ENCODE measurements around the gene CMSS1. TPM values are rescaled to one million over a fixed set of nuclear protein-coding genes. Genes with fewer than 3 reads are reported as not detected.

The CMSS1 gene
- total RNA-seq, 1 experiment from 2014 or later: 64.1 TPM

DNA sequence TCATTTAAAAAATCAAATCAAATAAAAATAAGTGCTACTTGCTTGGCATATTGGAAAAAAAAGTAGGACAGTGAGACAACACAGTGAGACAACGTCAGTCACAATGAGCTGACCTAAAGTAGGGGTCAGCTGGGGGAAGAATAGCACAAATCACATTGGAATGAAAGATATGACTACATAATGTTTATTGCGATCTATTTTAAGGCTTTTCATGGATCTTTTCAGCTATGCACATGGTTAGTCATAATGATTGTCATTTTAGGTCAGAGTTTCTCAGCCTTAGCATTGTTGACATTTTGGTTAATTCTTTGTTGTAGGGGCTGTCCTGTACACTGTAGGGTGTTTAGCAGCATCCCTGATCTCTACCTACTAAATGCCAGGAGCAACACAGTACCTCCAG lies 44.5 kb downstream of the CMSS1 start:
- Histone ChIP-seq H3K79me2 (ENCODE audit: insufficient read depth, low read length) (peaks cover 3% of the 10 kb centered on the region; the same call in 1 of the 2 replicates), H3K9ac (ENCODE audit: low read length) (no peak overlapping the region), H3K4me1 (ENCODE audit: control insufficient read depth in 1 of 2, insufficient read depth in 2 of 2, low read length in 2 of 2) (peaks cover 0 to 17% of the 10 kb centered on the region in 2 experiments; a peak in 2 of 4 replicates), H4K20me1 (ENCODE audit: insufficient read depth) (no peaks in the 10 kb centered on the region), H3K9me2 (ENCODE audit: insufficient read depth) (no peaks in the 10 kb centered on the region), H3K4me2 (ENCODE audit: low read length) (peak overlapping the region; percentile 6; the same call in 1 of the 2 replicates), H3K4me3 (replicated peaks in 1 of 2; ENCODE audit: low read depth in 1 of 2, low read length in 2 of 2) (no peak overlapping the region), H2AFZ (ENCODE audit: low read depth, low read length, poor library complexity, severe bottlenecking) (no peak overlapping the region), H3K36me3 (ENCODE audit: control insufficient read depth in 1 of 2, insufficient read depth in 2 of 2, low read length in 2 of 2) (no peaks in the 10 kb centered on the region), H3K27ac (ENCODE audit: low read depth, low read length) (no peak overlapping the region), H3K27me3 (ENCODE audit: insufficient read depth, low read length) (no peaks in the 10 kb centered on the region), H3K9me3 (ENCODE audit: control insufficient read depth in 1 of 2, insufficient read depth in 1 of 2, low read depth in 1 of 2, low read length in 2 of 2) (no peaks in the 10 kb centered on the region)
- POLR2A ChIA-PET: no interaction called here
- DNase-seq (ENCODE audit: low read depth, low spot score): no peak
- RAD21 ChIA-PET (ENCODE audit: low non-redundant PET in 1 of 2, low total read pairs in 2 of 2, uncharacterized antibody in 2 of 2, unreplicated experiment in 2 of 2): no interaction called here
- BruUV-seq (replicated peaks): no TSS peak
- no peak for ATAC-seq
- TF ChIP-seq POLR2AphosphoS5 (IDR thresholded peaks at IDR 0.05; ENCODE audit: low read depth, low read length): no peak
- TF ChIP-seq FOSL1 (IDR thresholded peaks at IDR 0.05; ENCODE audit: low read depth): no peak
- TF ChIP-seq, protein P1, sequence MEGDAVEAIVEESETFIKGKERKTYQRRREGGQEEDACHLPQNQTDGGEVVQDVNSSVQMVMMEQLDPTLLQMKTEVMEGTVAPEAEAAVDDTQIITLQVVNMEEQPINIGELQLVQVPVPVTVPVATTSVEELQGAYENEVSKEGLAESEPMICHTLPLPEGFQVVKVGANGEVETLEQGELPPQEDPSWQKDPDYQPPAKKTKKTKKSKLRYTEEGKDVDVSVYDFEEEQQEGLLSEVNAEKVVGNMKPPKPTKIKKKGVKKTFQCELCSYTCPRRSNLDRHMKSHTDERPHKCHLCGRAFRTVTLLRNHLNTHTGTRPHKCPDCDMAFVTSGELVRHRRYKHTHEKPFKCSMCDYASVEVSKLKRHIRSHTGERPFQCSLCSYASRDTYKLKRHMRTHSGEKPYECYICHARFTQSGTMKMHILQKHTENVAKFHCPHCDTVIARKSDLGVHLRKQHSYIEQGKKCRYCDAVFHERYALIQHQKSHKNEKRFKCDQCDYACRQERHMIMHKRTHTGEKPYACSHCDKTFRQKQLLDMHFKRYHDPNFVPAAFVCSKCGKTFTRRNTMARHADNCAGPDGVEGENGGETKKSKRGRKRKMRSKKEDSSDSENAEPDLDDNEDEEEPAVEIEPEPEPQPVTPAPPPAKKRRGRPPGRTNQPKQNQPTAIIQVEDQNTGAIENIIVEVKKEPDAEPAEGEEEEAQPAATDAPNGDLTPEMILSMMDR (IDR thresholded peaks at IDR 0.05 in 2 of 3, conservative IDR thresholded peaks at IDR 0.05 in 1 of 3; ENCODE audit: borderline replicate concordance in 1 of 3, insufficient read depth in 1 of 3, low read depth in 2 of 3, low read length in 2 of 3): no peak
- TF ChIP-seq RAD21 (IDR thresholded peaks at IDR 0.05; ENCODE audit: low read depth): no peak
- TF ChIP-seq EGR1 (IDR thresholded peaks at IDR 0.05; ENCODE audit: low read depth): no peak
- TF ChIP-seq, protein P2, sequence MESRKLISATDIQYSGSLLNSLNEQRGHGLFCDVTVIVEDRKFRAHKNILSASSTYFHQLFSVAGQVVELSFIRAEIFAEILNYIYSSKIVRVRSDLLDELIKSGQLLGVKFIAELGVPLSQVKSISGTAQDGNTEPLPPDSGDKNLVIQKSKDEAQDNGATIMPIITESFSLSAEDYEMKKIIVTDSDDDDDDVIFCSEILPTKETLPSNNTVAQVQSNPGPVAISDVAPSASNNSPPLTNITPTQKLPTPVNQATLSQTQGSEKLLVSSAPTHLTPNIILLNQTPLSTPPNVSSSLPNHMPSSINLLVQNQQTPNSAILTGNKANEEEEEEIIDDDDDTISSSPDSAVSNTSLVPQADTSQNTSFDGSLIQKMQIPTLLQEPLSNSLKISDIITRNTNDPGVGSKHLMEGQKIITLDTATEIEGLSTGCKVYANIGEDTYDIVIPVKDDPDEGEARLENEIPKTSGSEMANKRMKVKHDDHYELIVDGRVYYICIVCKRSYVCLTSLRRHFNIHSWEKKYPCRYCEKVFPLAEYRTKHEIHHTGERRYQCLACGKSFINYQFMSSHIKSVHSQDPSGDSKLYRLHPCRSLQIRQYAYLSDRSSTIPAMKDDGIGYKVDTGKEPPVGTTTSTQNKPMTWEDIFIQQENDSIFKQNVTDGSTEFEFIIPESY (IDR thresholded peaks at IDR 0.05; ENCODE audit: extremely low read depth, insufficient replicate concordance, low read length): no peak
- no peak for TF ChIP-seq YY1 (IDR thresholded peaks at IDR 0.05; ENCODE audit: extremely low read depth, insufficient replicate concordance, low read depth, low read length)
- no peak for TF ChIP-seq EZH2phosphoT487 (IDR thresholded peaks at IDR 0.05; ENCODE audit: borderline replicate concordance)
- TF ChIP-seq TCF7L2 (IDR thresholded peaks at IDR 0.05; ENCODE audit: borderline replicate concordance, extremely low read depth, insufficient read depth, insufficient read length): no peak
- no peak for TF ChIP-seq EZH2 (IDR thresholded peaks at IDR 0.05)
- intact Hi-C loops (cut with micrococcal nuclease): no loop called here
- CTCF ChIA-PET: interaction anchor here (3.6 kb wide), 1 partner anchor 19 kb away, joined by 10 read pairs; no protein-coding TSS in a partner anchor
